ENCODE data around the gene NANOS3.

The NANOS3 gene

GRCh38 chr19:13830741-13831536 is 46.0 kb upstream of the NANOS3 start:
- Histone ChIP-seq H3K4me2 (ENCODE audit: low read length) (no peak overlapping the region), H4K20me1 (ENCODE audit: control insufficient read depth, insufficient read depth, low read depth, low read length) (no peaks in the 10 kb centered on the region), H3K27ac (ENCODE audit: low read depth, low read length) (no peak overlapping the region), H3K9me2 (replicated peaks; ENCODE audit: control insufficient read depth, low read length) (no peaks in the 10 kb centered on the region), H3K4me3 (ENCODE audit: low read length) (no peak overlapping the region), H3K4me1 (ENCODE audit: control insufficient read depth, low read length) (peaks cover 23% of the 10 kb centered on the region), H3K36me3 (ENCODE audit: control insufficient read depth, low read length) (no peaks in the 10 kb centered on the region), H3K9me3 (ENCODE audit: control insufficient read depth, insufficient read depth, low read length) (no peaks in the 10 kb centered on the region), H3F3A (ENCODE audit: control insufficient read depth, insufficient read depth) (peaks cover 5% of the 10 kb centered on the region; the same call in 1 of the 2 replicates), H3K79me2 (ENCODE audit: control insufficient read depth, low read length) (no peaks in the 10 kb centered on the region), H3K27me3 (ENCODE audit: control insufficient read depth, low read length) (no peaks in the 10 kb centered on the region)
- TF ChIP-seq CTCF (IDR thresholded peaks at IDR 0.05; ENCODE audit: low read depth, low read length, poor library complexity, severe bottlenecking) (no peak), EZH2phosphoT487 (IDR thresholded peaks at IDR 0.05; ENCODE audit: borderline replicate concordance, low read length) (no peak)

GRCh38 chr19:13831537-13832467 is 45.1 kb upstream of the NANOS3 start:
- Histone ChIP-seq H3K27me3 (ENCODE audit: control insufficient read depth, low read length) (no peaks in the 10 kb centered on the region), H3K4me1 (ENCODE audit: control insufficient read depth, low read length) (peaks cover 31% of the 10 kb centered on the region), H3K79me2 (ENCODE audit: control insufficient read depth, low read length) (no peaks in the 10 kb centered on the region), H3K4me2 (ENCODE audit: low read length) (no peak overlapping the region), H3F3A (ENCODE audit: control insufficient read depth, insufficient read depth) (peaks cover 10% of the 10 kb centered on the region), H3K4me3 (ENCODE audit: low read length) (no peak overlapping the region), H3K27ac (ENCODE audit: low read depth, low read length) (no peak overlapping the region), H3K9me3 (ENCODE audit: control insufficient read depth, insufficient read depth, low read length) (no peaks in the 10 kb centered on the region), H3K36me3 (ENCODE audit: control insufficient read depth, low read length) (no peaks in the 10 kb centered on the region), H3K9me2 (replicated peaks; ENCODE audit: control insufficient read depth, low read length) (no peaks in the 10 kb centered on the region), H4K20me1 (ENCODE audit: control insufficient read depth, insufficient read depth, low read depth, low read length) (no peaks in the 10 kb centered on the region)
- TF ChIP-seq CTCF (IDR thresholded peaks at IDR 0.05; ENCODE audit: low read depth, low read length, poor library complexity, severe bottlenecking) = no peak
- no peak for TF ChIP-seq EZH2phosphoT487 (IDR thresholded peaks at IDR 0.05; ENCODE audit: borderline replicate concordance, low read length)

- Histone ChIP-seq H4K20me1 (ENCODE audit: control insufficient read depth, insufficient read depth, low read depth, low read length) (no peaks in the 10 kb centered on the region), H3K4me1 (ENCODE audit: control insufficient read depth, low read length) (peaks cover 46% of the 10 kb centered on the region), H3K9me2 (replicated peaks; ENCODE audit: control insufficient read depth, low read length) (no peaks in the 10 kb centered on the region), H3F3A (ENCODE audit: control insufficient read depth, insufficient read depth) (peaks cover 20% of the 10 kb centered on the region), H3K79me2 (ENCODE audit: control insufficient read depth, low read length) (no peaks in the 10 kb centered on the region), H3K4me2 (ENCODE audit: low read length) (peak overlapping the region; percentile 75), H3K27ac (ENCODE audit: low read depth, low read length) (no peak overlapping the region), H3K4me3 (ENCODE audit: low read length) (peak overlapping the region; percentile 71), H3K36me3 (ENCODE audit: control insufficient read depth, low read length) (no peaks in the 10 kb centered on the region), H3K27me3 (ENCODE audit: control insufficient read depth, low read length) (no peaks in the 10 kb centered on the region), H3K9me3 (ENCODE audit: control insufficient read depth, insufficient read depth, low read length) (no peaks in the 10 kb centered on the region)
- TF ChIP-seq CTCF (IDR thresholded peaks at IDR 0.05; ENCODE audit: low read depth, low read length, poor library complexity, severe bottlenecking) = peak; percentile 83
- TF ChIP-seq EZH2phosphoT487 (IDR thresholded peaks at IDR 0.05; ENCODE audit: borderline replicate concordance, low read length) = no peak
Observed at GRCh38 chr19:13833330-13834243, 43.3 kb upstream of the NANOS3 start.

Data from DOHH2 (cell line).